IPS-20b (cell line): Measurements from ENCODE around the gene PROK2.

ENCODE experiments used
- H3K27ac ChIP-seq: one replicate; pipeline ENCODE4 v1.5.1; 2013; ENCODE audit warnings: low read length
- H3K27me3 ChIP-seq: 2 replicates; pipeline ENCODE4 v1.6.1; 2013; ENCODE audit warnings: mild to moderate bottlenecking, low read length, inconsistent platforms; ENCODE audit not compliant: insufficient read depth
- H3K36me3 ChIP-seq: 2 replicates; pipeline ENCODE4 v1.6.1; 2013; ENCODE audit warnings: low read depth, mild to moderate bottlenecking, inconsistent platforms, low read length, moderate library complexity; ENCODE audit not compliant: insufficient read depth
- H3K4me1 ChIP-seq: 2 replicates; pipeline ENCODE4 v1.6.1; 2013; ENCODE audit warnings: mild to moderate bottlenecking, control low read depth, inconsistent platforms, low read length, moderate library complexity; ENCODE audit not compliant: insufficient read depth
- H3K4me3 ChIP-seq: 2 replicates; pipeline ENCODE4 v1.5.1; 2013; ENCODE audit warnings: mild to moderate bottlenecking, low read length, inconsistent platforms
- H3K9ac ChIP-seq: 2 replicates; pipeline ENCODE4 v1.6.1; 2013; ENCODE audit warnings: low read depth, mild to moderate bottlenecking, inconsistent platforms, low read length, moderate library complexity
- H3K9me3 ChIP-seq: 2 replicates; pipeline ENCODE4 v1.6.1; 2013; ENCODE audit warnings: mild to moderate bottlenecking, low read depth, low read length, inconsistent platforms; ENCODE audit not compliant: insufficient read depth

PROK2 gene, protein sequence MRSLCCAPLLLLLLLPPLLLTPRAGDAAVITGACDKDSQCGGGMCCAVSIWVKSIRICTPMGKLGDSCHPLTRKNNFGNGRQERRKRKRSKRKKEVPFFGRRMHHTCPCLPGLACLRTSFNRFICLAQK

DNA sequence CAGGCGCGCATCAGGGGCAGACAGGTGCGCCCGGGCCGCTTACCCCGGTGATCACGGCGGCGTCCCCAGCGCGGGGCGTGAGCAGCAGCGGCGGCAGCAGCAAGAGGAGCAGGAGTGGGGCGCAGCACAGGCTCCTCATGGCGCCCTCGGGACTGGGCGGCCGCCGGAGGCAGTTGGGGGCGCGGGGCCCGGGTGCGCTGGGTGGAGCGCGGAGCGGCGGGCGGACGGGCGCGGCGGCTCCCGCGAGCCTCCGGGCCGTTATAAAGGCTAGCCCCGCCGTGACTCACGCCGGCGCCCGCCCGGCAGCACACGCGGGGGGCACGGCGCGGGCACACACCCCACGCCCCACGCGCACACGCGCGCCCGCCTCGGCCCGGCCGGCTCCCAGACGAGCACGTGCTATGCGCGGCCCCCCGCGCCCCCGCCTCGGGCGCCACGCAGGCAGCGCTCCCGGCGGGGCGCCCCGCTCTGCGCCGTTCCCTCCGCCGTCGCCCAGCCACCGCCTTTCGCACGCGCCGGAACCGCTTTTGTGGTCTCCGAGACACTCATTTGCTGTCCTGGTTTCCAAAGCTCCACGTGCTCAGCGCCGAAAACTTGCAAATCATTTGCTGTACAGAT is at the start of gene PROK2:
PROK2 (minus strand) TSS at position 235 of the 618 bp plus-strand sequence; CDS start at position 139, 96 bp downstream.
- Histone ChIP-seq H3K4me3 (peak within 1 kb of the TSS; percentile 59), H3K27ac (no peak within 1 kb of the TSS), H3K9me3 (no peaks in the 10 kb centered on the region), H3K36me3 (no peaks in the 10 kb centered on the region), H3K4me1 (peaks cover 46% of the 10 kb centered on the region), H3K27me3 (peaks cover 81% of the 10 kb centered on the region), H3K9ac (no peak within 1 kb of the TSS; the same call in 1 of the 2 replicates)

- no peaks in the 10 kb centered on the region for H3K27me3 ChIP-seq
- H3K4me1 ChIP-seq: no peaks in the 10 kb centered on the region
- no peak overlapping the region for H3K27ac ChIP-seq
- H3K9ac ChIP-seq: no peak overlapping the region
- no peaks in the 10 kb centered on the region for H3K9me3 ChIP-seq
- no peaks in the 10 kb centered on the region for H3K36me3 ChIP-seq
- no peak overlapping the region for H3K4me3 ChIP-seq
These were observed 46.7 kb upstream of the PROK2 start for GRCh38 chr3:71831599-71831998.

GRCh38 chr3:71825551-71826283 is 40.8 kb upstream of the PROK2 start:
- Histone ChIP-seq H3K4me1 (no peaks in the 10 kb centered on the region), H3K36me3 (no peaks in the 10 kb centered on the region)

GRCh38 chr3:71821116-71821515 is 36.2 kb upstream of the PROK2 start:
- no peak overlapping the region for H3K4me3 ChIP-seq
- no peak overlapping the region for H3K27ac ChIP-seq
- no peaks in the 10 kb centered on the region for H3K9me3 ChIP-seq
- no peaks in the 10 kb centered on the region for H3K36me3 ChIP-seq
- H3K4me1 ChIP-seq: peaks cover 10% of the 10 kb centered on the region; the same call in 1 of the 2 replicates
- no peak overlapping the region for H3K9ac ChIP-seq
- H3K27me3 ChIP-seq: 0 out of 2 replicates have a peak, but pooled peaks cover 6% of the 10 kb centered on the region

More at GRCh38 chr3:71825551-71826283, 40.8 kb upstream of the PROK2 start:
- H3K27ac ChIP-seq: no peak overlapping the region
- no peaks in the 10 kb centered on the region for H3K9me3 ChIP-seq
- H3K4me3 ChIP-seq: no peak overlapping the region
- no peaks in the 10 kb centered on the region for H3K27me3 ChIP-seq
- H3K9ac ChIP-seq: no peak overlapping the region

- H3K36me3 ChIP-seq: no peaks in the 10 kb centered on the region
- H3K27me3 ChIP-seq: peaks cover 6% of the 10 kb centered on the region; the same call in 1 of the 2 replicates
- no peak overlapping the region for H3K9ac ChIP-seq
- H3K4me3 ChIP-seq: no peak overlapping the region
- peaks cover 14% of the 10 kb centered on the region; the same call in 1 of the 2 replicates for H3K4me1 ChIP-seq
- H3K9me3 ChIP-seq: no peaks in the 10 kb centered on the region
- no peak overlapping the region for H3K27ac ChIP-seq
These were observed 32.3 kb upstream of the PROK2 start for GRCh38 chr3:71817262-71817661.

DNA sequence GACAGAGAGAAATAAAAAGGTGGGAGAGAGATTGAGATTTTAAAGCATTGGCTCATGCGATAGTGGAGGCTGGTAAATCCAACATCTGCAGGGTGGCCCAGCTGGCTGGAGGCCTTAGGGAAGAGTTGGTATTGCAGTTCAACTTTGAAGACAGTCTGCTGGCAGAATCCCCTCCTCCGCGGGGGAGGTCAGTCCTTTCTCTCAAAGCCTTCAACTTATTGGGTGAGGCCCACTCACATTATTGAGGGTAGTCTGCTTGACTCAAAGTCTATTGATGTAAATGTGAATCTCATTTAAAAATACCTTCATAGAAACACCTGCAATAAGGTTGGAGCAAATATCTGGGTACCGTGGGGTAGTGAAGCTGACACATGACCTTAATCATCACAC is 31.8 kb upstream of the PROK2 start:
- no peak overlapping the region for H3K9ac ChIP-seq
- no peak overlapping the region for H3K4me3 ChIP-seq
- no peak overlapping the region for H3K27ac ChIP-seq
- H3K36me3 ChIP-seq: no peaks in the 10 kb centered on the region
- peaks cover 6% of the 10 kb centered on the region; the same call in 1 of the 2 replicates for H3K27me3 ChIP-seq
- H3K9me3 ChIP-seq: no peaks in the 10 kb centered on the region
- H3K4me1 ChIP-seq: peaks cover 14% of the 10 kb centered on the region; the same call in 1 of the 2 replicates

DNA sequence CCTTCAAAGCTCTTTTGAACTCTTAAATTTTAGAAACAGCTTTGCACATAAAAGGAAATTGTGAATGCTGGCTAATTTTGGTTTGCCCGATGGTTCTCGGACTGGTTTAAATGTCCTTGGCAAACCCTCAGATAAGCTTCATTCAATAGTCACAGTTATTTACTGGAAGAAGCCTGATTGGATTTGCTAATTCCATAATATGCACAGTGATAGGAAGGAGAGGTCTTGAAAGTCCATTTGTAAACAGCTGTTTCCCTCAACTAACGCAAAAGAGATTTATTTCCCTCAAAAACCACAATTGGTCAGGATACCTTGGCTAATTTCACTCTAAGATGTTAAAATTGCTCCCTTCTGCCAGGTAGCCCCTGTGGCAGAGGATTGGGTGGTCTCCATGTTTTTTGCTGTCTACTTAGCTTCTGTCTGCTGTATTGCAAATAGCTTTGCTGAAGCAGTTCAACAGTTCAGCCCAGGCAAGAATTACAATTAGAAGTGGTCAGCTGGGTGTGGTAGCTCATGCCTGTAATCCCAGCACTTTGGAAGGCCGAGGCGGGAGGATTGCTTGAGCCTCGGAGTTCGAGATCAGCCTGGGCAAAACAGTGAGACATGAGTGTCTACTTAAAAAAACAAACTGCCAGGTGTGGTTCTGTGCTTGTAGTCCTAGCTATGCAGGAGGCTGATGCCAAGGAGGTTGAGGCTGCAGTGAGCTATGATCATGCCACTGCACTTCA is 30.6 kb upstream of the PROK2 start:
- Histone ChIP-seq H3K27me3 (peaks cover 6% of the 10 kb centered on the region; the same call in 1 of the 2 replicates), H3K27ac (no peak overlapping the region), H3K9me3 (no peaks in the 10 kb centered on the region), H3K4me3 (no peak overlapping the region), H3K36me3 (no peaks in the 10 kb centered on the region), H3K9ac (no peak overlapping the region), H3K4me1 (peaks cover 14% of the 10 kb centered on the region; the same call in 1 of the 2 replicates)

- no peaks in the 10 kb centered on the region for H3K36me3 ChIP-seq
- H3K27me3 ChIP-seq: peaks cover 5% of the 10 kb centered on the region; the same call in 1 of the 2 replicates
- peaks cover 14% of the 10 kb centered on the region; the same call in 1 of the 2 replicates for H3K4me1 ChIP-seq
- H3K9ac ChIP-seq: no peak overlapping the region
- H3K9me3 ChIP-seq: no peaks in the 10 kb centered on the region
- H3K27ac ChIP-seq: no peak overlapping the region
- H3K4me3 ChIP-seq: no peak overlapping the region
These were observed 28.8 kb upstream of the PROK2 start for GRCh38 chr3:71813704-71814103.

- H3K4me3 ChIP-seq: no peak overlapping the region
- no peaks in the 10 kb centered on the region for H3K9me3 ChIP-seq
- no peak overlapping the region for H3K9ac ChIP-seq
- H3K36me3 ChIP-seq: no peaks in the 10 kb centered on the region
- H3K27ac ChIP-seq: no peak overlapping the region
- no peaks in the 10 kb centered on the region; the same call in 1 of the 2 replicates for H3K27me3 ChIP-seq
- H3K4me1 ChIP-seq: peaks cover 14% of the 10 kb centered on the region; the same call in 1 of the 2 replicates
These were observed 28.1 kb upstream of the PROK2 start for GRCh38 chr3:71813073-71813472.

GRCh38 chr3:71810056-71810455 is 25.1 kb upstream of the PROK2 start:
- H3K4me1 ChIP-seq: no peaks in the 10 kb centered on the region
- no peak overlapping the region for H3K9ac ChIP-seq
- no peaks in the 10 kb centered on the region; the same call in 1 of the 2 replicates for H3K27me3 ChIP-seq
- H3K4me3 ChIP-seq: no peak overlapping the region
- H3K9me3 ChIP-seq: no peaks in the 10 kb centered on the region
- no peak overlapping the region for H3K27ac ChIP-seq
- no peaks in the 10 kb centered on the region for H3K36me3 ChIP-seq

DNA sequence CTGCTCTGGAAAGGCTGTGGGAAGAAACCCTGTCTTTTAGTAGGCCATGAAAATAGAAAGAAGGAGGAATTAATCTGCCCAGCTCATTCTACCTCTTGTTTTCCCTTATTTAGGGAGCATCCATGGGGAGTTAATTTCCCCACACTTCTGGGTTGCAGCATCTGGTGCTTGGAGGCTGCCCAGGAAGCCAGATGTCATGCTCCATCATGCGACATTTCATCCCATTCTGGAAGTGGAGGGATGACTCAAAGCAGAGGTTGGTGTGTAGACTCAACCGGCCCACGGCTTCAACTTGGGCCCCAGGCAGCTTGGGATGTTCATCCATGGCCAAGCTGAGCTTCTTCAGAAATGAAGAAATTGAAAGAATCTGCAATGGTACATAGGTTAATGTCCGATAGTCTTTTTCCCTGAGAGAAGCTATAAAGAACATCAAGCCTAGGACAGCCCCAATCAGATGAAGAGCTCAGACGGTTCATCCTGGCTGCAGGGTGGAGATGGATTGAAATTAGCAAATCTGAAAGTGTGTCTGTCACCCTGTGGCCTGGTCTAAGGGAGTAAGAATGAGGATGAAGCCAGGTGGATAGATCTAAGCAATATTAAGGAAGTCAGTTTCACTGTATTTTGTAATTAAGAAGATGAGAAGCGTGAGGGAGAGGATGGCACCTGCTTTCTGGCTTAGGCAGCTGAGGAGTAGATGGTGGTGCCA is 24.5 kb upstream of the PROK2 start:
- Histone ChIP-seq H3K27me3 (no peaks in the 10 kb centered on the region), H3K9me3 (no peaks in the 10 kb centered on the region), H3K9ac (no peak overlapping the region), H3K4me3 (no peak overlapping the region), H3K27ac (no peak overlapping the region), H3K4me1 (no peaks in the 10 kb centered on the region), H3K36me3 (no peaks in the 10 kb centered on the region)
